GM12872 (cell line): Measurements from ENCODE around the gene SLC16A2.

ENCODE experiments used
- TF ChIP-seq, protein P1 (sequence below): IDR thresholded peaks from 3 replicates; pipeline ENCODE4 v1.5.1; 2011; ENCODE audit warnings: low read depth, mild to moderate bottlenecking, low read length, moderate library complexity; ENCODE audit not compliant: insufficient read depth

SLC16A2 gene

DNA sequence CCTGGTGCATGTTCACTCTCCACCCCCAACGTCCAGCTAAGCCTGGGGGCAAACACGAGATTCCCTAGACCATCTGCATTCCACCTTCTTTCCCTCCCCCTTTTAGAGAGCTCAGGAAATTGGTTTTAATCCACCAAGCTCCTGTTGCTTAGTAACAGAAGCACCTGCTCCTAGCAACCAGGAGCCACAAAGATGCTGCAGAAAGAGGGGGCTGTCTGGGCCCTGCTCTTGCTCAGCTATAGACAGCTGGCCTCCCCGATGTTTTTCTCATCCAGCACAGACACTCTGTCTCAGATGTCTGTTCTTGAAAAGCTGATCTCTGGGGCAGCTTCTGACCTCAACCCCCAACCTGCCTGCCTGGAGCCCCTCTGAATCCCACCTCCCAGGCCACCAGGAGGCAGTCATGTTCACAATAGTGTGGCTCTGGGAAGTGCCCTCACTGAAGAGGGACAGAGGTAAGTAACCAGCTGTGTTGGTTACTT is 71.5 kb downstream of the SLC16A2 start:
- TF ChIP-seq, protein P1, sequence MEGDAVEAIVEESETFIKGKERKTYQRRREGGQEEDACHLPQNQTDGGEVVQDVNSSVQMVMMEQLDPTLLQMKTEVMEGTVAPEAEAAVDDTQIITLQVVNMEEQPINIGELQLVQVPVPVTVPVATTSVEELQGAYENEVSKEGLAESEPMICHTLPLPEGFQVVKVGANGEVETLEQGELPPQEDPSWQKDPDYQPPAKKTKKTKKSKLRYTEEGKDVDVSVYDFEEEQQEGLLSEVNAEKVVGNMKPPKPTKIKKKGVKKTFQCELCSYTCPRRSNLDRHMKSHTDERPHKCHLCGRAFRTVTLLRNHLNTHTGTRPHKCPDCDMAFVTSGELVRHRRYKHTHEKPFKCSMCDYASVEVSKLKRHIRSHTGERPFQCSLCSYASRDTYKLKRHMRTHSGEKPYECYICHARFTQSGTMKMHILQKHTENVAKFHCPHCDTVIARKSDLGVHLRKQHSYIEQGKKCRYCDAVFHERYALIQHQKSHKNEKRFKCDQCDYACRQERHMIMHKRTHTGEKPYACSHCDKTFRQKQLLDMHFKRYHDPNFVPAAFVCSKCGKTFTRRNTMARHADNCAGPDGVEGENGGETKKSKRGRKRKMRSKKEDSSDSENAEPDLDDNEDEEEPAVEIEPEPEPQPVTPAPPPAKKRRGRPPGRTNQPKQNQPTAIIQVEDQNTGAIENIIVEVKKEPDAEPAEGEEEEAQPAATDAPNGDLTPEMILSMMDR: peak; percentile 51; the same call in 2 of the 3 replicates

DNA sequence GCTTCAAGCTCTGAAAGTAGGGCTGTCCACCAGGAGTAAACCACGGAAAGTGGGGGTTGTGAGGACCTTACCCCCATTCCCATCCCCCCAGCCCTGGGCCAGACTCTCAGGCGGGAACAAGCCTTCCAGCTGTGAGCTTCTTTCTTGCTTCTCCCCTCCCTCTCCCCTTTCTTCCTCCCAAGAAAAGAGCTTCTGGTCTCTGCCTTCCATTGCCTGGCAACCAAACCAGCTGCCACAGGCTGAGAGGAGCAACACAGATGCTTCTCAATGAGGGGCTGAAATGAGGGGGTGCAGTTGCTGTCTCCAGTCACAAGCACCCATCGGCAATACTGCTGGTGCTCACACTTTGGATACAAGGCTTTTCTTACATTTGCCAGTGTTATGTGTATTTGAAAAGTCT is 72.5 kb downstream of the SLC16A2 start:
- TF ChIP-seq, protein P1: no peak

DNA sequence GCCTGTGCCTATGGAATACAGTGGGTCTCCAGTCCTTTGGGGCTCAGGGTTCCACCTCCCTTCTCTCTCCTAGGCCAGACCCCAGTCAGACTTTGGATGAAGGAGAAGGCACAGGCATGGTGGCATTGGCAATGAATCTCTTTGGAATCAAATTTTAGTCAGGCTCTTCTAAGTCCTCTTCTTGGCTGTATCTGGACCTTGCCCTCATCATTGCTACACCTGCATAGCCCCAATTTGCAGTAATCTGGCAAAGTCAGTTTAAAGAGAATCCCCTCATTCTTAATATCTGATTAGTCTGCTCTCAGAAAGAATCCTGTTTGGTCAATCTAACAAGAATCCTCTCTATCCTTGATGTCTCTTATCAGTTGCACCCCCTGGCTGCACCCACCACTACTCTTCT is 77.6 kb downstream of the SLC16A2 start:
- TF ChIP-seq, protein P1: no peak

DNA sequence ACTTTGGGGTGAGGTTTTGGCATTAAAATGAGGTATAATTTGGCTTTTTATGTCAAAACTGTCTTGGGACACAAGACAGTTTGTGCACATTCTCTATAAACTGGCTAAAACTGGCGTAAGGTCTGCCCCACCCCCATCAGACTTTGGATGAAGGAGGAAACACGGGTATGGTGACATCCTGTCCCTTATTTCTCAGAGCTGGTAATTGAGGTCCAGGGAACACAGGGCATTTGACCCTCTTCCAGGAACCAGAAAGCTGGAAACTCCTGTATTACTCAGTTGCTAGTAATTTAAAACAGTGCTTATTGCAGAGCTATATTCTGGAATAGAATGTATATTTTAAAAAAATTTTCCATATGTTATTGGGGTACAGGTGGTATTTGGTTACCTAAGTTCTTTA is 78.8 kb downstream of the SLC16A2 start:
- TF ChIP-seq, protein P1: no peak

DNA sequence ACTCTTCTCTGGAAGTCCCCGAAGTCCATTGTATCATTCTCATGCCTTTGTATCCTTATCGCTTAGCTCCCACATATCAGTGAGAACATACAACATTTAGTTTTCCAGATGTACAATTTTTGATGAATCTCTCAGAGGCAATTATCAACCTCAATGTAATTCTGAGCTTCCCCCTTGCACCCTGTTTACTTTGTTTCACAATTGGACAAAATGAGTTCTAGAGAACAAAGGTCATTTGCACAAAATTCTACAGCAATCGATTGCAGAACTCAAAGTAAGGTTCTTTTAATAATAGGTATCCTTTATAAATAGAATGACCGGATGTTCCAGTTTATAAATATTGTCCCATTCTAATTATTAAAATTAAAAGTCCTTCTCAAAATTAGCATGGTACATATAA is 79.3 kb downstream of the SLC16A2 start:
- TF ChIP-seq, protein P1: no peak

DNA sequence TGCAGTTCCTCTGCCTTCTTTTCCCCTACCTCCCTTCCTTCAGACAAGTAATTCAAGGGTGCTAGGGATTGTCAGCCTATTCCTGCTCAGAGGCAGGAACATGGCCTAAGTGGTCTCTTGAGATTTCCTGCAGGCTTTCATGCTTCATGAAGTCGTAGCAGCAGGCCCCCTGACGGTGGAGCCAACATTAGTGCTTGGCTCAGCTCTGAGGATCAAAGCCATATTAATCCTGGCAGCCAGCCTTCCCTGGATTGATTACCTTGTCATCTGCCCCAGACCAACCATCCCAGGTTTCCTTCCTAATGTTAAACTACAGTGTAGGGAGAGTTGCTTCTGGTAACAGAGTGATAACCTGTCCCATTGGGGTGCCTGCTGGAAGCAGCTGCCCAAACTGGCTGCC is 84.1 kb downstream of the SLC16A2 start:
- TF ChIP-seq, protein P1: no peak

DNA sequence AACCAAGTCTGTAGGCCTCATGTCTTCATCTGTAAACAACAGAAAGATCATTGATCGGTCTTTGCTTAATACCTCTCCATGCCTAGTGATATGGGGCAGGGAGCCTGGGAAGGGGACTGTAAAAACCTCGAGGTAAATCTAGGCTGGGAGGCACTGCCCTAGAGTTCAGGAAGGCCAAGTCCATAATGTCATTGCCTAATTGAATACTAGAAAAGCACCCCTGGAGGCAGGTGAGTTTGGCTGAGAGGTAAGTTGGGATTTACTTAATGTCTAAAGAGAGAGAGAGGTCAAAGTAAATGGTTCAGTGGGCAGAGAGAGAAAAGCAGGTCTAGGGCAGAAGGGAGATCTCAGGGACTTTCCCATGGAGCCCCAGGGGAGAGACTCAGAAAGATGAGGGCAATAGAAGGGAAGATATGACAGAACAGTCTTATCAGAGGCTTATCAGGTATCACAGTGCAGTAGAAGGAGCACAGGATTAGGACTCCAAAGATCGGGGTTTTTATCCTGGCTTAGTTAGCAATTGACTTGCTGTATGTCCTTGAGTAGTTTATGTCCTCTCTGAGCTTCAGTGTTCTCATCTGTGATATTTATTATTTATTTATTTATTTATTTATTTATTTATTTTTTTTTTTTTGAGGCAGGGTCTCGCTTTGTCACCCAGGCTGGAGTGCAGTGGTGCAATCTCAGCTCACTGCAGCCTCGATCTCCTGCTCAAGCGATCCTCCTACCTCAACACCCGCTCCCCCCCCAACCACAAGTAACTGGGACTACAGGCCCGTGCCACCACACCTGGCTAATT is 85.2 kb downstream of the SLC16A2 start:
- TF ChIP-seq, protein P1: no peak
